HG03139 (cell line): ENCODE results near the gene CAMK1G.

Experiments used
- ATAC-seq: cut with Tn5 transposase; IDR thresholded peaks from one replicate; pipeline ENCODE4 v1.9.1; 2021; ENCODE audit not compliant: unreplicated experiment

Gene CAMK1G

DNA sequence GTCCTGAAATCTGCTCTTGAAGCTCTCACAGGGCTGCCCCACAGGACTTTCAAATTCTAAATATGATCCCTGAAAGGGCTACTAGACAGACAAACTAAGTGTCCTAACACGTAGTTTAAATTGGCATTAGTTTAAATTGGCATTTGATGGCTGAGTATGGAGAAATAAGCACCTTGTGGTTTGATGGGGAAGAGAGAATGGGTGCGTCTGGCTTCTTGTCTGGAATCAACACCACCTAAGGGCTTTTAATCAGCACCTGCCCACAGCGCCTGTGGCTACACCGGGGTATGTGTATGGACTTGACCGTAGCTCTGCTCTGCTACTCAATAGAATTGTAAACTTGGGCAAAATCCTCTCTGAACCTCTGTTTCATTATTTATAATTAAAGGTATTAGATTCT, 74.4 kb downstream of the CAMK1G start:
- no peak for ATAC-seq

- peak; percentile 74 for ATAC-seq
Observed at GRCh38 chr1:209659909-209660308, 76.4 kb downstream of the CAMK1G start.

DNA sequence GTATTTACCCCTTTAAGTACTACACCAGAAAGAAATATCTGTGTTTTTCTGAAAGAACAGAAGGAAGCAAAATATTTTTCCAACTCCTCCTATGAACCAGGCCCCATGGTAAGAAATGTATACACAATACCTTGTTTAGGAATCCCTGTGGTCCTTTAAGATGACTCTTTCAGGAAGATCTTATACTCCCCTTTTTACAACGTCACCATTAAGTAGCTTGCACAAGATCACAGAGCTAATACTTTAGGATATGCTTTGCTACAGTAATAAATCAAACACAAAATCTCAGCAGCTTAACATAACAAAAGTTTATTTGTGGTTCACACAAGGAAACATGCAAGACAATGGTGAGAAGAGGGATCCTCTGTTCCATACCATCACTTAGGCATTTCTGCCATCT, 77.6 kb downstream of the CAMK1G start:
- ATAC-seq: no peak

GRCh38 chr1:209662879-209663327, 79.4 kb downstream of the CAMK1G start:
- no peak for ATAC-seq
